Measurements from ENCODE around the gene KRTAP6-2. TPM values are rescaled to one million over a fixed set of nuclear protein-coding genes. Genes with fewer than 3 reads are reported as not detected.

The KRTAP6-2 gene
- total and polyA plus RNA-seq, 7 experiments from 2014 or later = not detected

DNA sequence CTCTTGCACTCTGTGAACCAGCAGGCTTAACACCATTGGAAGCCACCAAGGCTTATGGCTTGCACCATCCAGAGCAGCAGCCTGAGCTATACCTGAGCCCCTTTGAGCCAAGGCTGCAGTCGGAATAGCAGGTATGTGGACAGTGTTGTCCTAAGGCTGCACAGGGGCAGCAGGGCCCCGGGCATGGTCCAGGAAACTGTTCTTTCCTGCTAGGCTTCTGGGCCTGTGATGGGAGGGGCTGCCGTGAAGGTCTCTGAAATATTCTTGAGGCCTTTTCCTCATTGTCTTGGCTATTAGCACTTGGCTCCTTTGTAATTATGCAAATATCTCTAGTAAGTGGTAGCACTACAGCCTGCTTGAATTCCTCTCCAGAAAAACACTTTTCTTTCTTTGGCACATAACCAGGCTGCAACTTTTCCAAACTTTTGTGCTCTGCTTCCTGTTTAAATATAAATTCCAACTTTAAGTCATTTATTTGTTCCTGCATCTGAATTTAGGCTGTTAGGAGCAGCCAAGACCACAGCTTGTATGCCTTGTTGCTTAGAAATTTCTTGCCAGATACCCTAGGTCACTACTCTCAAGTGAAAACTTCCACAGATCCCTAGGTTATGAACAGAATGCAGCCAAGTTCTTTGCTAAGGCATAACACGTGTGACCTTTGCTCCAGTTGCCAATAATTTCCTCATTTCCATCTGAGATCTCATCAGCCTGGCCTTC is 26.9 kb upstream of the KRTAP6-2 start:
- CTCF ChIA-PET = no interaction called here

DNA sequence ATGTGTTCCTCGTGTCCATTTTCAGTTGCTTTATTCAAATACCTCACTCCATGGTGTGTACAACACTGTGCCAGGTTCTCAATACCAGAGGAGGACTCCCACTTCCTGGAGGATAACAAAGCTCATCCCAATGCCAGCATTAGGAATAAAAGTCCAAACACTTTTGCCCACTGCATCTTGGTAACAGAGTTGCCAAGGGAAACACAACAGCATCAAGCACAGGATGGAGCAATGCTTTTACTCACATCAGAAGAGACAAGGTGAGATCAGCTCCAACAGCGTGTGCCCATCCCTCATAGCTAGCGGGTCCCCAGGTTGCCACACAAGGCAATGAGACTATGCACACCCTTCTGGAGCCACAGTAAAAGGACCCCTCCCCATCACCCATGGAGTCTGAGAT is 24.7 kb upstream of the KRTAP6-2 start:
- H3K4me1 ChIP-seq (ENCODE audit: control insufficient read depth in 2 of 2, insufficient read depth in 2 of 2, low read length in 2 of 2) = no peaks in the 10 kb centered on the region
- no peak overlapping the region for H3K27ac ChIP-seq (ENCODE audit: low read depth, low read length)
- no peak overlapping the region for H3K4me3 Mint-ChIP-seq
- DNase-seq (no peak), ATAC-seq (no peak)
- ChIA-PET CTCF (no interaction called here), POLR2A (no interaction called here)
- no peaks in the 10 kb centered on the region for H3K36me3 ChIP-seq (ENCODE audit: control insufficient read depth in 2 of 3, insufficient read depth in 3 of 3, low read length in 3 of 3)
- H3K27me3 ChIP-seq (ENCODE audit: control insufficient read depth in 2 of 2, insufficient read depth in 2 of 2, low read length in 2 of 2) = no peaks in the 10 kb centered on the region
- intact Hi-C loops (cut with micrococcal nuclease) = no loop called here
- H3K9me3 ChIP-seq (ENCODE audit: control insufficient read depth in 2 of 3, low read length in 3 of 3) = no peaks in the 10 kb centered on the region
- no peak overlapping the region for H3K27ac Mint-ChIP-seq
- no peaks in the 10 kb centered on the region for H3K4me1 Mint-ChIP-seq
- H3K4me3 ChIP-seq (ENCODE audit: low read length) = no peak overlapping the region
- H3K27me3 Mint-ChIP-seq = peaks cover 0 to 3% (median 0%) of the 10 kb centered on the region in 5 donors
- H3K9me3 Mint-ChIP-seq = peaks cover 0 to 6% (median 0%) of the 10 kb centered on the region in 11 donors
- no peaks in the 10 kb centered on the region for H3K36me3 Mint-ChIP-seq

More for the DNA sequence above, 26.9 kb upstream of the KRTAP6-2 start:
- Mint-ChIP-seq H3K27ac (no peak overlapping the region), H3K27me3 (peaks cover 0 to 3% (median 0%) of the 10 kb centered on the region in 5 donors), H3K36me3 (no peaks in the 10 kb centered on the region), H3K9me3 (peaks cover 0 to 6% (median 0%) of the 10 kb centered on the region in 11 donors), H3K4me3 (no peak overlapping the region), H3K4me1 (no peaks in the 10 kb centered on the region)
- H3K4me3 ChIP-seq (ENCODE audit: low read length) = no peak overlapping the region
- H3K27ac ChIP-seq (ENCODE audit: low read depth, low read length) = no peak overlapping the region
- intact Hi-C loops (cut with micrococcal nuclease) = no loop called here
- POLR2A ChIA-PET = no interaction called here
- no peaks in the 10 kb centered on the region for H3K27me3 ChIP-seq (ENCODE audit: control insufficient read depth in 2 of 2, insufficient read depth in 2 of 2, low read length in 2 of 2)
- no peaks in the 10 kb centered on the region for H3K9me3 ChIP-seq (ENCODE audit: control insufficient read depth in 2 of 3, low read length in 3 of 3)
- no peaks in the 10 kb centered on the region for H3K36me3 ChIP-seq (ENCODE audit: control insufficient read depth in 2 of 3, insufficient read depth in 3 of 3, low read length in 3 of 3)
- ATAC-seq (no peak), DNase-seq (no peak)
- H3K4me1 ChIP-seq (ENCODE audit: control insufficient read depth in 2 of 2, insufficient read depth in 2 of 2, low read length in 2 of 2) = no peaks in the 10 kb centered on the region

DNA sequence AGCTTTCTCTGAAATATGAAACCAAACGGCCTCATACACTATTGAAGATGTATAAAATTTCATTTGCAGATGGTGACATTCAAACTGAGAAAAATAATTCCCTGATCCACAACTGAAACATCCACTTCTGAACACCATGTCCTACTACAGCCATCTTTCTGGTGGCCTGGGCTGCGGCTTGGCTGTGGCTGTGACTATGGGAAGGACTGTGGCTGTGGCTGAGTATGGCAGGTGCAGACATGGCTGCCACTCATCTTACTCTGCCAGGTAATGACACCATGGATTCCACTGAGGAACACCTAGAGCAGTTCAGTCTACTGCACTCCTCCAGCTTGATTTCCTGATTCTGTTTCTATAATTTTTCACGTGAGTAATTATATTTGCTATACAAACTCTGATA is 21.8 kb upstream of the KRTAP6-2 start, which contains the start of gene KRTAP20-4:
Gene KRTAP20-4, plus strand, starts transcription at position 106 of the 400 bp plus-strand sequence.
- Histone ChIP-seq H3K27me3 (ENCODE audit: control insufficient read depth in 2 of 2, insufficient read depth in 2 of 2, low read length in 2 of 2) (no peaks in the 10 kb centered on the region), H3K9me3 (ENCODE audit: control insufficient read depth in 2 of 3, low read length in 3 of 3) (no peaks in the 10 kb centered on the region), H3K4me1 (ENCODE audit: control insufficient read depth in 2 of 2, insufficient read depth in 2 of 2, low read length in 2 of 2) (no peaks in the 10 kb centered on the region), H3K36me3 (ENCODE audit: control insufficient read depth in 2 of 3, insufficient read depth in 3 of 3, low read length in 3 of 3) (no peaks in the 10 kb centered on the region), H3K27ac (ENCODE audit: low read depth, low read length) (no peak within 1 kb of the TSS), H3K4me3 (ENCODE audit: low read length) (no peak within 1 kb of the TSS)
- POLR2A ChIA-PET = no interaction called here
- Mint-ChIP-seq H3K9me3 (peaks cover 0 to 6% (median 0%) of the 10 kb centered on the region in 11 donors), H3K4me1 (no peaks in the 10 kb centered on the region), H3K27me3 (no peaks in the 10 kb centered on the region), H3K4me3 (no peak within 1 kb of the TSS), H3K27ac (no peak within 1 kb of the TSS), H3K36me3 (no peaks in the 10 kb centered on the region)
- intact Hi-C loops (cut with micrococcal nuclease) = no loop called here
- ATAC-seq = no peak
- CTCF ChIA-PET = no interaction called here
- DNase-seq = no peak

DNA sequence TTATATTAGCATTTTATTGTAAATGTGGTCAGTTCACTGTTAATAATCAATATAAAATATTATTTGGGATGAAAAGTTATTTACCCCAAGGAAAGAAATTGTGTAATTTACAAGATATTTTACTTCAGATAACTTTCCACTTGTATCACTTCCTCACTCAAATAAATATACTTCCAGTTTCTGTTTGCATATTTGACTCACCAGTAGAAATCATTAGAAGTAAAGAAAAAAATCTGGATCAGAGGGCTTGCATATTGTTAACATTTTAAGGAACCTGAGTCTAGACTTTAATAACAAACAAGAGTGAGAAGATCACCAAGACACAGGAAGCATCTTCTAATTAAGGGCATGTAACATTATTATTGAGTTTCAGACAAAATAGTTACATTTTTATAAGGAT is 21.4 kb upstream of the KRTAP6-2 start:
- H3K27ac ChIP-seq (ENCODE audit: low read depth, low read length) = no peak overlapping the region
- Mint-ChIP-seq H3K4me1 (no peaks in the 10 kb centered on the region), H3K36me3 (no peaks in the 10 kb centered on the region), H3K27ac (no peak overlapping the region), H3K27me3 (no peaks in the 10 kb centered on the region), H3K9me3 (peaks cover 0 to 6% (median 0%) of the 10 kb centered on the region in 11 donors), H3K4me3 (no peak overlapping the region)
- intact Hi-C loops (cut with micrococcal nuclease) = no loop called here
- ATAC-seq (no peak), DNase-seq (no peak)
- CTCF ChIA-PET = no interaction called here
- H3K27me3 ChIP-seq (ENCODE audit: control insufficient read depth in 2 of 2, insufficient read depth in 2 of 2, low read length in 2 of 2) = no peaks in the 10 kb centered on the region
- H3K4me1 ChIP-seq (ENCODE audit: control insufficient read depth in 2 of 2, insufficient read depth in 2 of 2, low read length in 2 of 2) = no peaks in the 10 kb centered on the region
- POLR2A ChIA-PET = no interaction called here
- no peaks in the 10 kb centered on the region for H3K36me3 ChIP-seq (ENCODE audit: control insufficient read depth in 2 of 3, insufficient read depth in 3 of 3, low read length in 3 of 3)
- no peaks in the 10 kb centered on the region for H3K9me3 ChIP-seq (ENCODE audit: control insufficient read depth in 2 of 3, low read length in 3 of 3)
- H3K4me3 ChIP-seq (ENCODE audit: low read length) = no peak overlapping the region

DNA sequence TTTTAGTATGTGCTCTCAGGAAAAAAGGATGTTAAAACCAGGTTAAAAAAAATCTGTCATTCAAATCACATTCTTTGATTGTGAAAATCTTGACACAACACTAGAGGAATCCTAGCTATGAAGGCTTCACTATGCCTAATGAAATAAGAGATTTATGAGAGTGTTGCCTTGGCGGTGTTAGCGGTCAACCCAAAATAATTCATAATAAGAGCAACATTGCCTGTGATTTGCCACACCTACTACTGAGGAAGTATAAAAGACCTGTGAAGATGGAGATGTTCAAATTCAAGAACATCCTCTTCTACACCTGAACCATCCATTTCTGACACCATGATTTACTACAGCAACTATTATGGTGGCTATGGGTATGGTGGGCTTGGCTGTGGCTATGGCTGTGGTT is 17.4 kb upstream of the KRTAP6-2 start, which contains the start of gene KRTAP20-1:
Gene KRTAP20-1, plus strand, starts transcription at position 301 of the 400 bp plus-strand sequence. Its CDS starts 30 bp downstream, at position 331.
- H3K36me3 Mint-ChIP-seq = no peaks in the 10 kb centered on the region
- POLR2A ChIA-PET = no interaction called here
- ATAC-seq = no peak
- no peaks in the 10 kb centered on the region for H3K4me1 Mint-ChIP-seq
- Histone ChIP-seq H3K27me3 (ENCODE audit: control insufficient read depth in 2 of 2, insufficient read depth in 2 of 2, low read length in 2 of 2) (no peaks in the 10 kb centered on the region), H3K4me1 (ENCODE audit: control insufficient read depth in 2 of 2, insufficient read depth in 2 of 2, low read length in 2 of 2) (no peaks in the 10 kb centered on the region), H3K27ac (ENCODE audit: low read depth, low read length) (no peak within 1 kb of the TSS), H3K36me3 (ENCODE audit: control insufficient read depth in 2 of 3, insufficient read depth in 3 of 3, low read length in 3 of 3) (no peaks in the 10 kb centered on the region), H3K4me3 (ENCODE audit: low read length) (no peak within 1 kb of the TSS), H3K9me3 (ENCODE audit: control insufficient read depth in 2 of 3, low read length in 3 of 3) (no peaks in the 10 kb centered on the region)
- DNase-seq = no peak
- no peak within 1 kb of the TSS for H3K27ac Mint-ChIP-seq
- CTCF ChIA-PET = no interaction called here
- no peak within 1 kb of the TSS for H3K4me3 Mint-ChIP-seq
- H3K27me3 Mint-ChIP-seq = no peaks in the 10 kb centered on the region
- intact Hi-C loops (cut with micrococcal nuclease) = no loop called here
- H3K9me3 Mint-ChIP-seq = peaks cover 0 to 3% (median 0%) of the 10 kb centered on the region in 11 donors

DNA sequence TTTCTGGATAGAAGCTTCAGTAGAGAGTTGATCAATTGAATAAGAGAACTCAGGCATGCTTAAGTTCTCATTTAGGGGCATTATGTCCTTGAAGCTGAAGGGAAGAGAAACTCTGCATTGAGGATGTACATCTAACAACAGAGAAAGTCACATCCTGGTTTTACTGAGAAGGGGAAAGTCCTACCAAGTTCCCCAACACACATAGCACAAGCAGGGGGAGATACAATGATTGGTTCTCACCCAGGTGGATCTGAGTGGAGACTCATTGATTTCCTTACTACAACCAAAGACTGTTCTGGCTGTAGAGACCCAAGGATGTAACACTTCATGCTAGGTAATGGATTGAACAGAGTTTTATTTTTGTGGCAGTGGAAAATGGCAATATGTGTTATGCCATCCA is 16.5 kb upstream of the KRTAP6-2 start:
- intact Hi-C loops (cut with micrococcal nuclease) = no loop called here
- H3K27ac ChIP-seq (ENCODE audit: low read depth, low read length) = no peak overlapping the region
- no peak overlapping the region for H3K4me3 ChIP-seq (ENCODE audit: low read length)
- H3K4me1 ChIP-seq (ENCODE audit: control insufficient read depth in 2 of 2, insufficient read depth in 2 of 2, low read length in 2 of 2) = no peaks in the 10 kb centered on the region
- no peak for DNase-seq
- H3K36me3 Mint-ChIP-seq = no peaks in the 10 kb centered on the region
- H3K4me3 Mint-ChIP-seq = no peak overlapping the region
- H3K9me3 ChIP-seq (ENCODE audit: control insufficient read depth in 2 of 3, low read length in 3 of 3) = no peaks in the 10 kb centered on the region
- no peaks in the 10 kb centered on the region for H3K36me3 ChIP-seq (ENCODE audit: control insufficient read depth in 2 of 3, insufficient read depth in 3 of 3, low read length in 3 of 3)
- CTCF ChIA-PET = no interaction called here
- H3K9me3 Mint-ChIP-seq = peaks cover 0 to 4% (median 1%) of the 10 kb centered on the region in 11 donors
- no peak for ATAC-seq
- H3K27ac Mint-ChIP-seq = no peak overlapping the region
- POLR2A ChIA-PET = no interaction called here
- no peaks in the 10 kb centered on the region for H3K4me1 Mint-ChIP-seq
- no peaks in the 10 kb centered on the region for H3K27me3 Mint-ChIP-seq
- no peaks in the 10 kb centered on the region for H3K27me3 ChIP-seq (ENCODE audit: control insufficient read depth in 2 of 2, insufficient read depth in 2 of 2, low read length in 2 of 2)

DNA sequence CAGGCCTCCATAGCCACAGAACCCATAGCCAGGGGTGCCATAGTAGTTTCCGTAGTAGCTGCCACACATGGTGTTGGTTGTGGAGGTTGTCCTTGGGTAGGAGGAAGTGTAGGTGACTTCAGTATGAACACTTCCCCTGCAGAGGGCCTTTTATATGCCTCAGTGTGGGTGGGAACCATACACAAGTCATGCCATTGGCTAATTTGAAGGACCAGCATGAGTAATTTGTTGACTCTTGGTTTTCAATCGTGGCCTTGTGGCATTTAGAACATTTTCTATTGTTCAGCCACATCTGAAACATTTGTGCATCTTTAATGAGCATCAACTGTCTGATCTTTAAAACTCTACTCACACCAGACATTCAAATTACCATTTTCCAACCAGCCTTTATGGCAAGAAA is 15.1 kb upstream of the KRTAP6-2 start, which contains the start of gene KRTAP6-1:
Gene KRTAP6-1, minus strand, starts transcription at position 95 of the 400 bp plus-strand sequence. Its CDS starts 26 bp downstream, at position 69.
- intact Hi-C loops (cut with micrococcal nuclease) = no loop called here
- Mint-ChIP-seq H3K27ac (no peak within 1 kb of the TSS), H3K4me3 (no peak within 1 kb of the TSS), H3K36me3 (no peaks in the 10 kb centered on the region), H3K4me1 (no peaks in the 10 kb centered on the region), H3K27me3 (no peaks in the 10 kb centered on the region), H3K9me3 (peaks cover 0 to 4% (median 1%) of the 10 kb centered on the region in 11 donors)
- DNase-seq (no peak), ATAC-seq (no peak)
- no peaks in the 10 kb centered on the region for H3K4me1 ChIP-seq (ENCODE audit: control insufficient read depth in 2 of 2, insufficient read depth in 2 of 2, low read length in 2 of 2)
- no peaks in the 10 kb centered on the region for H3K27me3 ChIP-seq (ENCODE audit: control insufficient read depth in 2 of 2, insufficient read depth in 2 of 2, low read length in 2 of 2)
- ChIA-PET POLR2A (no interaction called here), CTCF (no interaction called here)
- no peak within 1 kb of the TSS for H3K4me3 ChIP-seq (ENCODE audit: low read length)
- H3K9me3 ChIP-seq (ENCODE audit: control insufficient read depth in 2 of 3, low read length in 3 of 3) = no peaks in the 10 kb centered on the region
- H3K36me3 ChIP-seq (ENCODE audit: control insufficient read depth in 2 of 3, insufficient read depth in 3 of 3, low read length in 3 of 3) = no peaks in the 10 kb centered on the region
- no peak within 1 kb of the TSS for H3K27ac ChIP-seq (ENCODE audit: low read depth, low read length)

Measured in naive thymus-derived CD4-positive, alpha-beta T cell (primary cell).